Measurements from ENCODE around the gene GPBP1. TPM values are rescaled to one million over a fixed set of nuclear protein-coding genes. Genes with fewer than 3 reads are reported as not detected.
A peak's percentile ranks its signal among the peaks of the same experiment; 100 is the strongest.
"Not testable (repeated sequence)": the region's sequence is repeated elsewhere in the genome, so short reads cannot be mapped to it uniquely, and the experiment has no call there.

Gene GPBP1
- total RNA-seq, 2 experiments from 2014 or later, result 94.1 to 98.5 TPM

GRCh38 chr5:57178238-57178637, 4.4 kb downstream of the GPBP1 start:
- Mint-ChIP-seq H3K4me1 (ENCODE audit: low read depth) (peaks cover 48% of the 10 kb centered on the region), H3K27ac (peak overlapping the region; percentile 33), H3K4me3 (peak overlapping the region; percentile 86), H3K36me3 (peaks cover 55% of the 10 kb centered on the region)
- intact Hi-C loops (cut with micrococcal nuclease), result loop anchor here (5.0 kb wide), 2 partner anchors 851 to 1859 kb away; no protein-coding TSS in a partner anchor
- POLR2A ChIA-PET, DNase-seq, CTCF ChIA-PET, H3K27me3 Mint-ChIP-seq, H3K9me3 Mint-ChIP-seq: not testable (repeated sequence)

GRCh38 chr5:57179262-57180200, 5.7 kb downstream of the GPBP1 start:
- Mint-ChIP-seq H3K9me3 (peaks cover 3% of the 10 kb centered on the region), H3K36me3 (peaks cover 58% of the 10 kb centered on the region), H3K4me3 (peak overlapping the region; percentile 86), H3K27ac (peak overlapping the region; percentile 33), H3K27me3 (no peaks in the 10 kb centered on the region), H3K4me1 (ENCODE audit: low read depth) (peaks cover 58% of the 10 kb centered on the region)
- ChIA-PET POLR2A (no interaction called here), CTCF (no interaction called here)
- no peak for DNase-seq
- intact Hi-C loops (cut with micrococcal nuclease), result loop anchor here (1.0 to 5.0 kb wide), 3 partner anchors 9 to 1858 kb away; no protein-coding TSS in a partner anchor

- ChIA-PET CTCF (interaction anchor here (1.5 kb wide), 1 partner anchor 39 kb away, joined by 3 read pairs; no protein-coding TSS in a partner anchor), POLR2A (interaction anchor here (0.6 kb wide), 1 partner anchor 59 kb away, joined by 4 read pairs; no protein-coding TSS in a partner anchor)
- Mint-ChIP-seq H3K9me3 (peaks cover 3% of the 10 kb centered on the region), H3K4me1 (ENCODE audit: low read depth) (peaks cover 72% of the 10 kb centered on the region), H3K36me3 (peaks cover 50% of the 10 kb centered on the region), H3K27me3 (no peaks in the 10 kb centered on the region), H3K27ac (peak overlapping the region; percentile 49), H3K4me3 (peak overlapping the region; percentile 86)
- intact Hi-C loops (cut with micrococcal nuclease), result loop anchor here (1.0 kb wide), 1 partner anchor 9 kb away; no protein-coding TSS in a partner anchor
- peak; percentile 55 for DNase-seq
Observed at GRCh38 chr5:57181154-57181553, 7.3 kb downstream of the GPBP1 start.

- no peak overlapping the region for H3K4me3 Mint-ChIP-seq
- peak; percentile 19 for DNase-seq
- no peak overlapping the region for H3K27ac Mint-ChIP-seq
Observed at GRCh38 chr5:57184322-57184721, 10.5 kb downstream of the GPBP1 start.

GRCh38 chr5:57185313-57185712, 11.5 kb downstream of the GPBP1 start:
- Mint-ChIP-seq H3K27me3 (no peaks in the 10 kb centered on the region), H3K36me3 (peaks cover 16% of the 10 kb centered on the region), H3K4me1 (ENCODE audit: low read depth) (peaks cover 84% of the 10 kb centered on the region), H3K4me3 (no peak overlapping the region), H3K9me3 (peaks cover 3% of the 10 kb centered on the region), H3K27ac (no peak overlapping the region)
- CTCF ChIA-PET, result no interaction called here
- no peak for DNase-seq
- intact Hi-C loops (cut with micrococcal nuclease), result no loop called here
- POLR2A ChIA-PET, result no interaction called here

More at GRCh38 chr5:57184322-57184721, 10.5 kb downstream of the GPBP1 start:
- POLR2A ChIA-PET, result no interaction called here
- Mint-ChIP-seq H3K9me3 (peaks cover 3% of the 10 kb centered on the region), H3K4me1 (ENCODE audit: low read depth) (peaks cover 85% of the 10 kb centered on the region), H3K27me3 (no peaks in the 10 kb centered on the region), H3K36me3 (peaks cover 24% of the 10 kb centered on the region)
- intact Hi-C loops (cut with micrococcal nuclease), result no loop called here
- CTCF ChIA-PET, result interaction anchor here (0.9 to 1.0 kb wide), 2 partner anchors 11 to 35 kb away, joined by 3 read pairs; partner anchors contain the start of gene GPBP1

GRCh38 chr5:57186194-57186593, 12.3 kb downstream of the GPBP1 start:
- DNase-seq, result no peak
- intact Hi-C loops (cut with micrococcal nuclease), result no loop called here
- H3K36me3 Mint-ChIP-seq, result peaks cover 11% of the 10 kb centered on the region
- CTCF ChIA-PET, result no interaction called here
- no peak overlapping the region for H3K27ac Mint-ChIP-seq
- H3K4me1 Mint-ChIP-seq (ENCODE audit: low read depth), result peaks cover 82% of the 10 kb centered on the region
- peaks cover 3% of the 10 kb centered on the region for H3K9me3 Mint-ChIP-seq
- POLR2A ChIA-PET, result no interaction called here
- H3K4me3 Mint-ChIP-seq, result no peak overlapping the region
- no peaks in the 10 kb centered on the region for H3K27me3 Mint-ChIP-seq

- CTCF ChIA-PET, result interaction anchor here (0.6 to 0.8 kb wide), 2 partner anchors 11 to 32 kb away, joined by 3 read pairs; no protein-coding TSS in a partner anchor
- H3K9me3 Mint-ChIP-seq, H3K27me3 Mint-ChIP-seq, POLR2A ChIA-PET, H3K4me3 Mint-ChIP-seq, DNase-seq, H3K27ac Mint-ChIP-seq: not testable (repeated sequence)
- Mint-ChIP-seq H3K36me3 (peaks cover 15% of the 10 kb centered on the region), H3K4me1 (ENCODE audit: low read depth) (peaks cover 85% of the 10 kb centered on the region)
- intact Hi-C loops (cut with micrococcal nuclease), result loop anchor here (1.0 kb wide), 1 partner anchor 9 kb away; no protein-coding TSS in a partner anchor
Observed at GRCh38 chr5:57187977-57188376, 14.1 kb downstream of the GPBP1 start.

- ChIA-PET CTCF (interaction anchor here (0.7 kb wide), 1 partner anchor 52 kb away, joined by 3 read pairs; no protein-coding TSS in a partner anchor), POLR2A (interaction anchor here (0.6 kb wide), 1 partner anchor 36 kb away, joined by 4 read pairs; no protein-coding TSS in a partner anchor)
- H3K4me1 Mint-ChIP-seq (ENCODE audit: low read depth), result peaks cover 87% of the 10 kb centered on the region
- H3K27me3 Mint-ChIP-seq, result no peaks in the 10 kb centered on the region
- H3K4me3 Mint-ChIP-seq, result no peak overlapping the region
- H3K27ac Mint-ChIP-seq, result no peak overlapping the region
- no peak for DNase-seq
- intact Hi-C loops (cut with micrococcal nuclease), result no loop called here
- H3K36me3 Mint-ChIP-seq, result peaks cover 19% of the 10 kb centered on the region
- H3K9me3 Mint-ChIP-seq, result no peaks in the 10 kb centered on the region
Observed at GRCh38 chr5:57189515-57189914, 15.7 kb downstream of the GPBP1 start.

GRCh38 chr5:57190593-57190992, 16.7 kb downstream of the GPBP1 start:
- CTCF ChIA-PET, result interaction anchor here (0.6 to 1.7 kb wide), 2 partner anchors 14 to 903 kb away, joined by 3 to 5 read pairs; no protein-coding TSS in a partner anchor

GRCh38 chr5:57191163-57191562, 17.3 kb downstream of the GPBP1 start:
- intact Hi-C loops (cut with micrococcal nuclease), result no loop called here
- Mint-ChIP-seq H3K27ac (no peak overlapping the region), H3K27me3 (no peaks in the 10 kb centered on the region), H3K4me3 (no peak overlapping the region), H3K4me1 (ENCODE audit: low read depth) (peaks cover 84% of the 10 kb centered on the region), H3K36me3 (peaks cover 23% of the 10 kb centered on the region), H3K9me3 (no peaks in the 10 kb centered on the region)
- POLR2A ChIA-PET, result interaction anchor here (0.7 to 1.3 kb wide), 2 partner anchors 12 to 15 kb away, joined by 3 to 4 read pairs; no protein-coding TSS in a partner anchor
- CTCF ChIA-PET, result interaction anchor here (0.6 to 1.7 kb wide), 3 partner anchors 15 to 291 kb away, joined by 3 to 5 read pairs (median 3); no protein-coding TSS in a partner anchor
- DNase-seq, result no peak

More at GRCh38 chr5:57190593-57190992, 16.7 kb downstream of the GPBP1 start:
- H3K9me3 Mint-ChIP-seq, result no peaks in the 10 kb centered on the region
- peaks cover 85% of the 10 kb centered on the region for H3K4me1 Mint-ChIP-seq (ENCODE audit: low read depth)
- no peak overlapping the region for H3K27ac Mint-ChIP-seq
- intact Hi-C loops (cut with micrococcal nuclease), result no loop called here
- no peaks in the 10 kb centered on the region for H3K27me3 Mint-ChIP-seq
- DNase-seq, result no peak
- H3K36me3 Mint-ChIP-seq, result peaks cover 23% of the 10 kb centered on the region
- no peak overlapping the region for H3K4me3 Mint-ChIP-seq
- POLR2A ChIA-PET, result interaction anchor here (0.7 kb wide), 1 partner anchor 13 kb away, joined by 3 read pairs; no protein-coding TSS in a partner anchor

- DNase-seq, result no peak
- Mint-ChIP-seq H3K36me3 (peaks cover 23% of the 10 kb centered on the region), H3K9me3 (no peaks in the 10 kb centered on the region), H3K27me3 (no peaks in the 10 kb centered on the region), H3K27ac (no peak overlapping the region), H3K4me1 (ENCODE audit: low read depth) (peaks cover 78% of the 10 kb centered on the region), H3K4me3 (no peak overlapping the region)
- ChIA-PET POLR2A (interaction anchor here (1.3 kb wide), 1 partner anchor 16 kb away, joined by 4 read pairs; no protein-coding TSS in a partner anchor), CTCF (interaction anchor here (0.8 to 1.7 kb wide), 2 partner anchors 16 to 291 kb away, joined by 3 to 5 read pairs; no protein-coding TSS in a partner anchor)
- intact Hi-C loops (cut with micrococcal nuclease), result no loop called here
Observed at GRCh38 chr5:57191986-57192385, 18.1 kb downstream of the GPBP1 start.

GRCh38 chr5:57192832-57193231, 19.0 kb downstream of the GPBP1 start:
- POLR2A ChIA-PET, CTCF ChIA-PET, H3K9me3 Mint-ChIP-seq, H3K27me3 Mint-ChIP-seq, H3K4me3 Mint-ChIP-seq, DNase-seq: not testable (repeated sequence)
- Mint-ChIP-seq H3K36me3 (peaks cover 25% of the 10 kb centered on the region), H3K27ac (peak overlapping the region; percentile 49), H3K4me1 (ENCODE audit: low read depth) (peaks cover 75% of the 10 kb centered on the region)
- intact Hi-C loops (cut with micrococcal nuclease), result loop anchor here (1.0 kb wide), 1 partner anchor 18 kb away; no protein-coding TSS in a partner anchor
